ENCODE results near the gene LAPTM4A.

LAPTM4A gene

DNA sequence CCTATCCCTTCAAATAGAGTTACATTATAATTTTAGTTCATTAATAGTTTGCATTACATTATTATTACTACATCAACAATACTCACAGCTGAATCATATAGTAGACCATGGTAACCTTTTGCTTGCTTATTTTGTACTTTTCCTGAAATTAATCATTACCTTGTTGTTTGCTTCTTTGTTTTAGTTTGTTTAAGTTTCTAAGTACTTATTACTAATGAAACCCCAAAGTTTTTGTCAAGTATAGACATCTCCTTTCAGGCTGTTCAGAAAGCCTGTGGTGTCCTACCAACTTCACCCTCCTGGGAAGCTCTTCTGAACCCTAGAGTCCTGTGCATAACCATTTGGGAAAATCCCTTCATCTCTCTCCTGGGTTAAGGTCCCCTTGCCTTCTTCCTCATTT lies 43.5 kb upstream of the LAPTM4A start:
- Mint-ChIP-seq H3K4me3 (no peak overlapping the region), H3K36me3 (ENCODE audit: low read depth) (peaks cover 8% of the 10 kb centered on the region), H3K4me1 (peaks cover 56% of the 10 kb centered on the region), H3K27ac (no peak overlapping the region), H3K9me3 (peaks cover 13% of the 10 kb centered on the region), H3K27me3 (ENCODE audit: low read depth, poor library complexity) (peaks cover 6% of the 10 kb centered on the region)
- no peak for DNase-seq
- TF ChIP-seq, protein P1, sequence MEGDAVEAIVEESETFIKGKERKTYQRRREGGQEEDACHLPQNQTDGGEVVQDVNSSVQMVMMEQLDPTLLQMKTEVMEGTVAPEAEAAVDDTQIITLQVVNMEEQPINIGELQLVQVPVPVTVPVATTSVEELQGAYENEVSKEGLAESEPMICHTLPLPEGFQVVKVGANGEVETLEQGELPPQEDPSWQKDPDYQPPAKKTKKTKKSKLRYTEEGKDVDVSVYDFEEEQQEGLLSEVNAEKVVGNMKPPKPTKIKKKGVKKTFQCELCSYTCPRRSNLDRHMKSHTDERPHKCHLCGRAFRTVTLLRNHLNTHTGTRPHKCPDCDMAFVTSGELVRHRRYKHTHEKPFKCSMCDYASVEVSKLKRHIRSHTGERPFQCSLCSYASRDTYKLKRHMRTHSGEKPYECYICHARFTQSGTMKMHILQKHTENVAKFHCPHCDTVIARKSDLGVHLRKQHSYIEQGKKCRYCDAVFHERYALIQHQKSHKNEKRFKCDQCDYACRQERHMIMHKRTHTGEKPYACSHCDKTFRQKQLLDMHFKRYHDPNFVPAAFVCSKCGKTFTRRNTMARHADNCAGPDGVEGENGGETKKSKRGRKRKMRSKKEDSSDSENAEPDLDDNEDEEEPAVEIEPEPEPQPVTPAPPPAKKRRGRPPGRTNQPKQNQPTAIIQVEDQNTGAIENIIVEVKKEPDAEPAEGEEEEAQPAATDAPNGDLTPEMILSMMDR (IDR thresholded peaks at IDR 0.05): no peak

DNA sequence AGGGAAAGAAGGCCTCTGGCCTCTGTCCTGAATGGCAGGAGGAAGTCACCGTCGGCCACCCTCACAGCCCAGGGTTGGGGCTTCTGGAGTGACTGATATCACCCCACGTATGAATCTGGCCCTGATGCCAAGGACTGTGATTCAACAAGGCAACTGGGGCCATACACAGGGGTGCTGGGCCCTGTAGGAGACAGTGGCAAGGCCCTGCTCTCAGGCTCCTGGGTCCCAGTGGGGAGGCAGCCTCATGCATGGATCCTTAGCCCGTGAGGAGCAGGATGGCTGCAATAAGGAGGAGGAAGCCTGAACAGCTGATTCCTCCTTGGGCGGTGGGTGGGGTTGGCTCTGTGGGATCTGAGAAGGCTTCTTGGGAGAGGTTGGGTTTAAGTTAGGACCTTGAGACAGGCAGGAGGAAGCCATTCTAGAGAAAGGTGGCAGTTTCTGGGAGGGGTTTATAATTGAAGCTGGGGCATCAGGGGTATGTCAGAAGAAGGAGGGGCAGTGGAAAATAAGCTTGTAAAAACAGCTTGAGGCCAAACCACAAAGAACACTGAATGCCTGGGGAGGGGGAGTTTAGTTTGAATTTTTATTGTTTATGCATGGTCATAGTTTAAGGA lies 42.8 kb upstream of the LAPTM4A start:
- Mint-ChIP-seq H3K4me1 (peaks cover 63% of the 10 kb centered on the region), H3K4me3 (no peak overlapping the region), H3K27ac (no peak overlapping the region), H3K27me3 (ENCODE audit: low read depth, poor library complexity) (peaks cover 8% of the 10 kb centered on the region), H3K36me3 (ENCODE audit: low read depth) (peaks cover 8% of the 10 kb centered on the region), H3K9me3 (peaks cover 13% of the 10 kb centered on the region)
- TF ChIP-seq, protein P1 (IDR thresholded peaks at IDR 0.05): no peak
- DNase-seq: no peak

DNA sequence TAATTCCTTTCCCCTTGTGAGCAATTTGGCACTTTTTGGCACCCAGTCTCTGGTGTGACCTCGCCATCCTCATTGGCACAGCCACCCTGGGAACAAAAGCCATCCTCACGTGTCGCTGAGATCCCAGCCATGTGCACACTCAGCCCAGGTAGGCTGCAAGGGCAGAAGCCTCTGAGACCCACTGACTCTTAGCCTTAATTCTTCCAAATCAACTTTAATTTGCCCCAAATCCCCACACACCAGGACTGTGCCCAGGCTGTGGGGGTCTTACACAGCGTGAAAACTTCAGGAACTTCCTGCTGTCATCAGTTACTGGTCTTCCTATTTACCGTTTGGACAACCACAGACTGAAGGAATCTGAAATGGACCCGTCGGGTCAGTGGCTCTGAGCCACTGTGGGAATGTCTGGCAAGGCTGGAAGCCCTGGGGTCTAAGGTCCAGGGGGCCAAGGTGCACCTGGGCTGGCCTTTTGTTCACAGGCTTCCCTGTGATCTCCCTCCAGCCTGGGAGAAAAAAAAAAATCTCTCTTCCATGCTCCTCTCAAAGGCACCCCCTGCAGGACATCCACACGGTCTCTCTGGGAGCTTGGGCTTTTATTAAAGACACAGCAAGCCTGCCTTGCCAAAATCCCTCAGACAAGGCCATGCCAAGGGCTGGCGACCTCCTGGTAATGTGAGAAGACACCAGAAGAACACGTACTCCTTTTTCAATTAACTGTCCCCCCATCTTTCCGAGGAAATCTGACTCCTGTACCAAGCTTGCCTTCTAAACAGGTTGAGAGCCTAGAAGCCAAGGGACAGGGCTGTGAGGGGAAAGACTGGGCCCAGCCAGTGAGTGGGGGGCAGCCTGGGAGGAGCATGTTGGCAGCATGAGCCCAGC lies 42.1 kb upstream of the LAPTM4A start:
- TF ChIP-seq, protein P1 (IDR thresholded peaks at IDR 0.05): peak; percentile 35
- Mint-ChIP-seq H3K9me3 (peaks cover 13% of the 10 kb centered on the region), H3K4me3 (no peak overlapping the region), H3K36me3 (ENCODE audit: low read depth) (peaks cover 8% of the 10 kb centered on the region), H3K4me1 (peaks cover 71% of the 10 kb centered on the region), H3K27me3 (ENCODE audit: low read depth, poor library complexity) (peaks cover 8% of the 10 kb centered on the region), H3K27ac (peak overlapping the region; percentile 97)
- peak; percentile 50 for DNase-seq

DNA sequence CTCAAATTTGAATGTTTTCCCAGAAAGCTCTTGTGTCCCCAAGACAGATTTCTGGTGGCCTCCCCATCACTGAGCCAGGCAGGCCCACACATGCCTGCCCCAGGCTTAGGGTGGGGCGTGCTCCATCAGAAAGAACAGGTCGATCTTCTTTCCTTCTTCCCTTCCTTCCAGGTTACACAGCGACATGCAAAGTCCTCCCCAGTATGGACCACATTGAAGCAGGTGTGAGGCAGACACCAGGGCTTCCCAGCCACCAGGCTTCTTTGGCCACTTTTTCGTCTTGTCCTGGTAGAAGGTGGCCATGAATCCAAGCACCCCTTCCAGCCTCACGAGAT lies 41.4 kb upstream of the LAPTM4A start:
- Mint-ChIP-seq H3K36me3 (ENCODE audit: low read depth) (peaks cover 8% of the 10 kb centered on the region), H3K9me3 (peaks cover 13% of the 10 kb centered on the region)
- TF ChIP-seq, protein P1 (IDR thresholded peaks at IDR 0.05): no peak

DNA sequence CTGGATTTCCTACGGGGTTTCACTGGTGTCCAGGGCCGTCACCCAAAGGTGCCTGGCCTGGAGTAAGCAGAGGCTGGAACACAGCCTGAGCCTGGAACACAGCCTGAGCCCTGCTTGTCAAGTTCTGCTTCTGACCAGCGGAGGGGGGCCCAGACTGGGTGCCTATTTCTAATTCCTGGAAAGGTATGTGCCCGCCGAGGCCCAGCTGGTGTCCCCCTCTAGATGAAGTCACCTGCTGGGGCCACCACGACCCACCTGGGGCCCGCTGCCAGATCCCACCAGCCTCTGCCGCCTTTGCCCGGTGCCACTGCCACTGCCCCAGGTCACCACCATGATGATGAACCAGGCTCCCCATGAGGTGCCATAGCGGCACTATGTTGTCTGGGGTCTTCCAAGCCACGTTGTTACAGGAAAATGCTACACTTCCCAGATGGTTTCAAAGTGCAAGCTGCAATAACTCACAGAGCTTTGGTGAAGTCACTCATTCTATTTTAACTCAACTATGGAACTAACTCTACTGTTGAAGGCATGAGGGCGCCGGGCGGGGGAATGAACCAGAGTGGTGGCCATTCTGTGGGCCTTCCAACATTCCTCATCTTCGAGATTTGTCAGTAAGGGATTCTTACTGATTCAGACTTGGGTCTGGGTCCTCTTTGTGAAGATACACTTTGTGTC lies 40.9 kb upstream of the LAPTM4A start:
- Mint-ChIP-seq H3K36me3 (ENCODE audit: low read depth) (peaks cover 8% of the 10 kb centered on the region), H3K27me3 (ENCODE audit: low read depth, poor library complexity) (peaks cover 8% of the 10 kb centered on the region), H3K27ac (no peak overlapping the region), H3K9me3 (peaks cover 13% of the 10 kb centered on the region), H3K4me1 (peaks cover 66% of the 10 kb centered on the region), H3K4me3 (no peak overlapping the region)
- TF ChIP-seq, protein P1 (IDR thresholded peaks at IDR 0.05): no peak
- no peak for DNase-seq

More for the DNA sequence above, 41.4 kb upstream of the LAPTM4A start:
- H3K4me3 Mint-ChIP-seq: no peak overlapping the region
- no peak for DNase-seq
- peaks cover 71% of the 10 kb centered on the region for H3K4me1 Mint-ChIP-seq
- H3K27me3 Mint-ChIP-seq (ENCODE audit: low read depth, poor library complexity): peaks cover 8% of the 10 kb centered on the region
- no peak overlapping the region for H3K27ac Mint-ChIP-seq
